Measurements from ENCODE around the gene KDM4B. TPM values are rescaled to one million over a fixed set of nuclear protein-coding genes. Genes with fewer than 3 reads are reported as not detected.
A peak's percentile ranks its signal among the peaks of the same experiment; 100 is the strongest.

Gene KDM4B
- total and polyA plus RNA-seq, 2 of the 8 experiments (the other 6 are each of a cell fraction or from before 2014, with no cell fraction given), result 12.0 to 31.9 TPM

GRCh38 chr19:5057860-5058259 is 88.9 kb downstream of the KDM4B start (continued):
- no peak for TF ChIP-seq CHD7 (IDR thresholded peaks at IDR 0.05; ENCODE audit: insufficient replicate concordance, low read length)
- no peak for TF ChIP-seq CTBP2 (IDR thresholded peaks at IDR 0.05; ENCODE audit: borderline replicate concordance, insufficient read depth, insufficient read length, low read length)
- TF ChIP-seq USF2 (IDR thresholded peaks at IDR 0.05; ENCODE audit: low read length), result peak; percentile 92
- TF ChIP-seq SAP30 (IDR thresholded peaks at IDR 0.05; ENCODE audit: insufficient read depth, insufficient replicate concordance, low read length), result no peak
- TF ChIP-seq RNF2 (IDR thresholded peaks at IDR 0.05; ENCODE audit: borderline replicate concordance, low read depth, low read length, missing control alignments, poor library complexity, severe bottlenecking), result no peak
- no peak for TF ChIP-seq CHD1 (IDR thresholded peaks at IDR 0.05; ENCODE audit: low read depth, low read length)
- TF ChIP-seq SRF (IDR thresholded peaks at IDR 0.05; ENCODE audit: low read depth, low read length), result no peak
- peak; percentile 80 for TF ChIP-seq ATF3 (IDR thresholded peaks at IDR 0.05; ENCODE audit: insufficient read depth, low read depth, low read length)
- TF ChIP-seq CBX8 (IDR thresholded peaks at IDR 0.05; ENCODE audit: borderline replicate concordance, low read depth, low read length), result no peak
